AG04449 (cell line): ENCODE results near the gene HSPB1.
A peak's percentile ranks its signal among the peaks of the same experiment; 100 is the strongest.

Source experiments
- CTCF ChIA-PET: fragments of 350-600 bp; formaldehyde crosslinking; extraction: SDS; loops from one replicate; lab custom pipeline; 2021; ENCODE audit warnings: antibody characterized with exemption; lab: Yijun Ruan, JAX
- POLR2A ChIA-PET: fragments of 400-600, 350-600 bp; formaldehyde crosslinking; extraction: SDS; loops from one replicate; lab custom pipeline; 2020; ENCODE audit warnings: antibody characterized with exemption, inconsistent platforms; lab: Yijun Ruan, JAX
- DNase-seq: peaks from one replicate; pipeline ENCODE4 v3.0.0-alpha.2; 2010; ENCODE audit warnings: low read depth, low spot score
- H3K4me3 ChIP-seq: 2 replicates; pipeline ENCODE4 v1.5.1; 2011; ENCODE audit warnings: low read depth, mild to moderate bottlenecking, control low read depth, low read length
- CTCF ChIP-seq: IDR thresholded peaks from one replicate; pipeline ENCODE4 v1.5.1; 2011; ENCODE audit warnings: mild to moderate bottlenecking, moderate library complexity, low read length, control low read depth, inconsistent platforms; ENCODE audit not compliant: insufficient read depth; ENCODE audit errors: missing control alignments

The HSPB1 gene

GRCh38 chr7:76302347-76303201, at the start of gene HSPB1:
Gene HSPB1 (plus strand): TSS chr7:76302673. CDS start chr7:76302713, 40 bp downstream.
- ChIA-PET POLR2A (interaction anchor here (0.7 to 3.8 kb wide), 11 partner anchors 8 to 231 kb away, joined by 3 to 40 read pairs (median 4); no protein-coding TSS in a partner anchor), CTCF (interaction anchor here (1.0 to 5.5 kb wide), 5 partner anchors 10 to 124 kb away, joined by 3 to 67 read pairs (median 5); no protein-coding TSS in a partner anchor)
- no peak for TF ChIP-seq CTCF
- H3K4me3 ChIP-seq = peak within 1 kb of the TSS; percentile 97
- DNase-seq = no peak

- TF ChIP-seq CTCF = no peak
- no peak overlapping the region for H3K4me3 ChIP-seq
- DNase-seq = no peak
- ChIA-PET POLR2A (interaction anchor here (1.2 kb wide), 1 partner anchor 8 kb away, joined by 3 read pairs; no protein-coding TSS in a partner anchor), CTCF (interaction anchor here (1.3 to 3.0 kb wide), 2 partner anchors 9 to 77 kb away, joined by 5 to 22 read pairs; no protein-coding TSS in a partner anchor)
Measured at GRCh38 chr7:76254781-76255180, 47.7 kb upstream of the HSPB1 start.

GRCh38 chr7:76257973-76258372, 44.5 kb upstream of the HSPB1 start:
- POLR2A ChIA-PET = no interaction called here
- H3K4me3 ChIP-seq = no peak overlapping the region
- CTCF ChIA-PET = no interaction called here
- TF ChIP-seq CTCF = no peak
- DNase-seq = no peak

GRCh38 chr7:76259124-76260093, 43.1 kb upstream of the HSPB1 start:
- DNase-seq = no peak
- CTCF ChIA-PET = interaction anchor here (1.0 to 1.6 kb wide), 2 partner anchors 55 to 56 kb away, joined by 3 read pairs; no protein-coding TSS in a partner anchor
- no peak overlapping the region for H3K4me3 ChIP-seq
- POLR2A ChIA-PET = no interaction called here
- no peak for TF ChIP-seq CTCF

- CTCF ChIA-PET = no interaction called here
- no peak overlapping the region for H3K4me3 ChIP-seq
- no peak for TF ChIP-seq CTCF
- POLR2A ChIA-PET = interaction anchor here (0.7 kb wide), 1 partner anchor 240 kb away, joined by 3 read pairs; no protein-coding TSS in a partner anchor
- no peak for DNase-seq
Measured at GRCh38 chr7:76260171-76260703, 42.2 kb upstream of the HSPB1 start.
